GM23338 (cell line): ENCODE data around the gene CIRBP. TPM values are rescaled to one million over a fixed set of nuclear protein-coding genes. Genes with fewer than 3 reads are reported as not detected.

ENCODE experiments used
- ATAC-seq: fragments of 200-7000 bp; cut with Tn5 transposase; 3 replicates; pipeline ENCODE4 v1.9.1; 2020
- DNase-seq: peaks from one replicate; pipeline ENCODE4 v3.0.0-alpha.2; 2015; ENCODE audit warnings: low spot score
- H2AFZ ChIP-seq: fragments of 200-600 bp; sonication (generic); 2 replicates; pipeline ENCODE4 v1.8.0; 2016; ENCODE audit warnings: antibody characterized with exemption, mild to moderate bottlenecking, moderate library complexity
- H3F3A ChIP-seq: fragments of 200-600 bp; sonication (generic); replicated peaks from 2 replicates; pipeline ENCODE4 v1.8.0; 2017; ENCODE audit warnings: antibody characterized with exemption, mixed run types, low read depth
- H3K27ac ChIP-seq: fragments of 200-600 bp; sonication (generic); 2 replicates; pipeline ENCODE4 v1.6.1; 2016; ENCODE audit warnings: low read depth
- H3K27me3 ChIP-seq: fragments of 200-600 bp; sonication (generic); 2 replicates; pipeline ENCODE4 v1.8.0; 2016; ENCODE audit warnings: mild to moderate bottlenecking, mixed run types, moderate library complexity; ENCODE audit not compliant: insufficient read depth
- H3K36me3 ChIP-seq: fragments of 200-600 bp; sonication (generic); 2 replicates; pipeline ENCODE4 v1.8.0; 2016; ENCODE audit warnings: mild to moderate bottlenecking; ENCODE audit not compliant: insufficient read depth
- H3K4me1 ChIP-seq: fragments of 200-600 bp; sonication (generic); 2 replicates; pipeline ENCODE4 v1.8.0; 2016; ENCODE audit warnings: mild to moderate bottlenecking, moderate library complexity; ENCODE audit not compliant: insufficient read depth
- H3K4me2 ChIP-seq: fragments of 200-600 bp; sonication (generic); 2 replicates; pipeline ENCODE4 v1.7.1; 2017; ENCODE audit warnings: mixed run types
- H3K4me3 ChIP-seq: fragments of 200-600 bp; sonication (generic); 2 replicates; pipeline ENCODE4 v1.6.1; 2016; ENCODE audit warnings: mixed run types
- H3K79me2 ChIP-seq: fragments of 200-600 bp; sonication (generic); replicated peaks from 2 replicates; pipeline ENCODE4 v1.8.0; 2017; ENCODE audit warnings: mild to moderate bottlenecking; ENCODE audit not compliant: insufficient read depth
- H3K9me2 ChIP-seq: fragments of 200-600 bp; sonication (generic); 2 replicates; pipeline ENCODE4 v1.8.0; 2017; ENCODE audit not compliant: insufficient read depth
- H4K20me1 ChIP-seq: fragments of 200-600 bp; sonication (generic); replicated peaks from 2 replicates; pipeline ENCODE4 v1.8.0; 2017; ENCODE audit warnings: mild to moderate bottlenecking; ENCODE audit not compliant: insufficient read depth
- H3K27ac Mint-ChIP-seq: 2 replicates; pipeline ENCODE4 v1.8.0; 2020; ENCODE audit warnings: inconsistent platforms, mild to moderate bottlenecking, moderate library complexity, mixed read lengths
- H3K27me3 Mint-ChIP-seq: 3 replicates; pipeline ENCODE4 v1.8.0; 2022; ENCODE audit warnings: low read depth, mild to moderate bottlenecking, moderate library complexity, mixed read lengths, inconsistent platforms; ENCODE audit not compliant: insufficient read depth, poor library complexity
- H3K36me3 Mint-ChIP-seq: 3 replicates; pipeline ENCODE4 v1.8.0; 2021; ENCODE audit warnings: low read depth, mild to moderate bottlenecking, inconsistent platforms, moderate library complexity, mixed read lengths
- H3K4me1 Mint-ChIP-seq: 3 replicates; pipeline ENCODE4 v1.8.0; 2020; ENCODE audit warnings: mild to moderate bottlenecking, inconsistent platforms, mixed read lengths
- H3K4me3 Mint-ChIP-seq: 3 replicates; pipeline ENCODE4 v1.8.0; 2021; ENCODE audit warnings: moderate library complexity, mild to moderate bottlenecking, inconsistent platforms, mixed read lengths
- H3K9me3 Mint-ChIP-seq: 3 replicates; pipeline ENCODE4 v1.8.0; 2020; ENCODE audit warnings: moderate library complexity, mild to moderate bottlenecking, inconsistent platforms, mixed read lengths
- CREB1 ChIP-seq: fragments of 250-450 bp; sonication (Bioruptor Pico); IDR thresholded peaks from 2 replicates; pipeline ENCODE4 v1.5.0; 2020; ENCODE audit warnings: low read depth, mild to moderate bottlenecking, moderate library complexity
- CTCF ChIP-seq, 2 experiments: fragments of 200-600 bp in 1 of 2; sonication (generic) in 1 of 2; conservative IDR thresholded peaks; 2 replicates each; pipeline versions ENCODE4 v1.5.1 to v1.6.1; 2016 to 2017; ENCODE audit warnings: antibody characterized with exemption in 2 of 2, low read depth in 2 of 2, mild to moderate bottlenecking in 2 of 2, moderate library complexity in 1 of 2
- ETS1 ChIP-seq: IDR thresholded peaks from 2 replicates; pipeline ENCODE4 v1.6.1; 2016; ENCODE audit warnings: antibody characterized with exemption
- EZH2 ChIP-seq: fragments of 200-600 bp; sonication (generic); IDR thresholded peaks from one replicate; pipeline ENCODE4 v1.8.0; 2017; ENCODE audit warnings: antibody characterized with exemption, mild to moderate bottlenecking, low read depth; ENCODE audit not compliant: unreplicated experiment
- EZH2phosphoT487 ChIP-seq: fragments of 200-600 bp; sonication (generic); IDR thresholded peaks from one replicate; pipeline ENCODE4 v1.8.1; 2018; ENCODE audit warnings: antibody characterized with exemption; ENCODE audit not compliant: unreplicated experiment
- JUNB ChIP-seq: IDR thresholded peaks from one replicate; pipeline ENCODE4 v1.6.1; 2016; ENCODE audit warnings: antibody characterized with exemption; ENCODE audit not compliant: unreplicated experiment
- NANOG ChIP-seq: IDR thresholded peaks from 2 replicates; pipeline ENCODE4 v1.6.1; 2016; ENCODE audit warnings: antibody characterized with exemption, borderline replicate concordance
- POLR2AphosphoS5 ChIP-seq: IDR thresholded peaks from 2 replicates; pipeline ENCODE4 v1.6.1; 2016; ENCODE audit warnings: antibody characterized with exemption, low read depth
- REST ChIP-seq: IDR thresholded peaks from one replicate; pipeline ENCODE4 v1.6.1; 2018; ENCODE audit warnings: antibody characterized with exemption; ENCODE audit not compliant: unreplicated experiment
- STAT1 ChIP-seq: IDR thresholded peaks from one replicate; pipeline ENCODE4 v1.6.1; 2016; ENCODE audit warnings: antibody characterized with exemption; ENCODE audit not compliant: unreplicated experiment
- ZNF114 ChIP-seq: fragments of 250-450 bp; sonication (Bioruptor Pico); IDR thresholded peaks from 2 replicates; pipeline ENCODE4 v1.5.0; 2020; ENCODE audit warnings: mild to moderate bottlenecking, moderate library complexity
- ZNF331 ChIP-seq: fragments of 250-450 bp; sonication (Bioruptor Pico); IDR thresholded peaks from 2 replicates; pipeline ENCODE4 v1.5.0; 2020; ENCODE audit warnings: low read depth, mild to moderate bottlenecking, moderate library complexity
- ZNF462 ChIP-seq: fragments of 250-450 bp; sonication (Bioruptor Pico); IDR thresholded peaks from 2 replicates; pipeline ENCODE4 v1.5.0; 2020; ENCODE audit warnings: mild to moderate bottlenecking, moderate library complexity
- polyA plus RNA-seq: library from polyadenylated mRNA; unstranded; fragments of >200 nt; fragmentation: Nextera tagmentation; extraction: Ambion mirVana; gene quantifications from 2 replicates; pipeline ENCODE4 v1.2.1, GENCODE V29; 2016
- total RNA-seq: library from RNA; depleted of rRNA; stranded (reverse); fragments of >200 nt; shearing (Covaris generic); gene quantifications from 2 replicates; pipeline ENCODE4 v1.2.3, GENCODE V29; 2014

Gene CIRBP
- total and polyA plus RNA-seq, 2 experiments from 2014 or later, result 153 to 202 TPM

- H3K27ac Mint-ChIP-seq, result no peak overlapping the region
- no peak overlapping the region for H3K27ac ChIP-seq
- peaks cover 9% of the 10 kb centered on the region; the same call in 2 of the 3 replicates for H3K4me1 Mint-ChIP-seq
Measured at GRCh38 chr19:1221904-1222255, 47.3 kb upstream of the CIRBP start.

More at GRCh38 chr19:1221904-1222255, 47.3 kb upstream of the CIRBP start:
- H3K27me3 Mint-ChIP-seq, result peaks cover 10% of the 10 kb centered on the region
- no peak overlapping the region for H3K4me2 ChIP-seq
- ATAC-seq (no peak), DNase-seq (no peak)
- peaks cover 23% of the 10 kb centered on the region for H3F3A ChIP-seq
- H3K9me3 Mint-ChIP-seq, result no peaks in the 10 kb centered on the region
- H3K4me3 Mint-ChIP-seq, result no peak overlapping the region
- H4K20me1 ChIP-seq, result peaks cover 12% of the 10 kb centered on the region; the same call in 1 of the 2 replicates
- peaks cover 2% of the 10 kb centered on the region; the same call in 1 of the 3 replicates for H3K36me3 Mint-ChIP-seq
- H3K27me3 ChIP-seq, result no peaks in the 10 kb centered on the region
- H2AFZ ChIP-seq, result no peak overlapping the region
- no peaks in the 10 kb centered on the region for H3K36me3 ChIP-seq
- no peak overlapping the region for H3K4me3 ChIP-seq
- peaks cover 28% of the 10 kb centered on the region for H3K79me2 ChIP-seq
- TF ChIP-seq ZNF331 (CRISPR knock-in tag) (no peak), JUNB (no peak), REST (no peak), ZNF462 (CRISPR knock-in tag) (no peak), POLR2AphosphoS5 (no peak), NANOG (no peak), ZNF114 (no peak), EZH2 (no peak), CTCF (conservative IDR thresholded peaks at IDR 0.05; ENCODE audit: low read depth in 2 of 2) (no peak), EZH2phosphoT487 (no peak), STAT1 (no peak), ETS1 (no peak), CREB1 (CRISPR knock-in tag) (no peak)
- H3K4me1 ChIP-seq, result peaks cover 6% of the 10 kb centered on the region; the same call in 1 of the 2 replicates
- no peaks in the 10 kb centered on the region for H3K9me2 ChIP-seq
